Daoy (cell line): ENCODE data around the gene AKNA. TPM values are rescaled to one million over a fixed set of nuclear protein-coding genes. Genes with fewer than 3 reads are reported as not detected.

Experiments
- DNase-seq: peaks from one replicate; pipeline ENCODE4 v3.0.0-alpha.2; 2015; ENCODE audit warnings: low read depth
- total RNA-seq: library from RNA; depleted of rRNA; stranded (reverse); fragments of >200 nt; shearing (Covaris generic); gene quantifications from 2 replicates; pipeline ENCODE4 v1.2.3, GENCODE V29; 2014

AKNA gene
- total RNA-seq, 1 experiment from 2014 or later, result 1.5 TPM

GRCh38 chr9:114374936-114375335 lies 12.8 kb downstream of the AKNA start:
- DNase-seq, result no peak

- DNase-seq, result no peak
Measured at GRCh38 chr9:114373960-114374730, 13.6 kb downstream of the AKNA start.

GRCh38 chr9:114372921-114373448 lies 14.8 kb downstream of the AKNA start:
- no peak for DNase-seq

GRCh38 chr9:114371973-114372917 lies 15.5 kb downstream of the AKNA start:
- DNase-seq, result peak; percentile 57

GRCh38 chr9:114371343-114371944 lies 16.3 kb downstream of the AKNA start:
- DNase-seq, result no peak

GRCh38 chr9:114370968-114371320 lies 16.8 kb downstream of the AKNA start:
- no peak for DNase-seq

- DNase-seq, result no peak
Measured at GRCh38 chr9:114370251-114370967, 17.4 kb downstream of the AKNA start.

- DNase-seq, result no peak
Measured at GRCh38 chr9:114369216-114370130, 18.3 kb downstream of the AKNA start.

GRCh38 chr9:114367772-114368569 lies 19.8 kb downstream of the AKNA start:
- DNase-seq, result no peak

GRCh38 chr9:114367366-114367765 lies 20.4 kb downstream of the AKNA start:
- DNase-seq, result no peak

- DNase-seq, result peak; percentile 83
Measured at GRCh38 chr9:114366334-114367128, 21.3 kb downstream of the AKNA start.

GRCh38 chr9:114365194-114365593 lies 22.6 kb downstream of the AKNA start:
- no peak for DNase-seq

GRCh38 chr9:114364134-114365041 lies 23.4 kb downstream of the AKNA start:
- DNase-seq, result peak; percentile 82

- DNase-seq, result no peak
Measured at GRCh38 chr9:114363424-114363823, 24.4 kb downstream of the AKNA start.

- DNase-seq, result no peak
Measured at GRCh38 chr9:114362394-114362793, 25.4 kb downstream of the AKNA start.

GRCh38 chr9:114361542-114361941 lies 26.2 kb downstream of the AKNA start:
- DNase-seq, result no peak

GRCh38 chr9:114359801-114360200 lies 28.0 kb downstream of the AKNA start:
- no peak for DNase-seq

- no peak for DNase-seq
Measured at GRCh38 chr9:114357911-114358328, 29.9 kb downstream of the AKNA start.
